Ovary (tissue), 3 donors: Measurements from ENCODE around the gene HDAC5.

ENCODE experiments used
- CTCF ChIP-seq, 3 donors: fragments of 450-650 bp in 2 of 3; fragments of 200-600 bp in 1 of 3; IDR thresholded peaks; one replicate each; pipeline versions ENCODE4 v1.5.1 to v1.8.0; 2016 to 2022; ENCODE audit warnings: antibody characterized with exemption in 3 of 3, mild to moderate bottlenecking in 1 of 3
- EP300 ChIP-seq: sonication (generic); formaldehyde crosslinking; IDR thresholded peaks from one replicate; pipeline ENCODE4 v1.6.1; 2017; ENCODE audit warnings: antibody characterized with exemption
- POLR2A ChIP-seq: fragments of 450-650 bp; IDR thresholded peaks from one replicate; pipeline ENCODE4 v1.6.1; 2017; ENCODE audit warnings: antibody characterized with exemption, mild to moderate bottlenecking, moderate library complexity
- donor health status: DM: no; HTN: no; CAD: no.

DNA sequence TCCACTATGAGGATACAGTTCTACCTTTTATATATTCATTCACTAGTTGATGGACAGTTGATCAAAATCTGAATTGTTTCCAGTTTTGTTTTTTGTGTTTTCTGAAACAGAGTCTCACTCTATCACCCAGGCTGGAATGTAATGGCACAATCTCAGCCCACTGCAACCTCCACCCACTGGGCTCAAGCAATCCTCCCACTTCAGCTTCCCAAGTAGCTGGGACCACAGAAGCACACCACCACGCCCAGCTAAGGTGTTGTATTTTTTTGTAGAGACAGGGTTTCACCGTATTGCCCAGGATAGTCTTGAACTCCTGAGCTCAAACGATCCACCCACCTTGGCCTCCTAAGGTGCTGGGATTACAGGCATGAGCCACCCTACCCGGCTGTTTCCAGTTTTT, 78.0 kb downstream of the HDAC5 start:
- TF ChIP-seq CTCF (IDR thresholded peaks at IDR 0.05): no peak
- TF ChIP-seq POLR2A: no peak
- TF ChIP-seq EP300: no peak
